ENCODE data around the gene SYNE3.

DNA sequence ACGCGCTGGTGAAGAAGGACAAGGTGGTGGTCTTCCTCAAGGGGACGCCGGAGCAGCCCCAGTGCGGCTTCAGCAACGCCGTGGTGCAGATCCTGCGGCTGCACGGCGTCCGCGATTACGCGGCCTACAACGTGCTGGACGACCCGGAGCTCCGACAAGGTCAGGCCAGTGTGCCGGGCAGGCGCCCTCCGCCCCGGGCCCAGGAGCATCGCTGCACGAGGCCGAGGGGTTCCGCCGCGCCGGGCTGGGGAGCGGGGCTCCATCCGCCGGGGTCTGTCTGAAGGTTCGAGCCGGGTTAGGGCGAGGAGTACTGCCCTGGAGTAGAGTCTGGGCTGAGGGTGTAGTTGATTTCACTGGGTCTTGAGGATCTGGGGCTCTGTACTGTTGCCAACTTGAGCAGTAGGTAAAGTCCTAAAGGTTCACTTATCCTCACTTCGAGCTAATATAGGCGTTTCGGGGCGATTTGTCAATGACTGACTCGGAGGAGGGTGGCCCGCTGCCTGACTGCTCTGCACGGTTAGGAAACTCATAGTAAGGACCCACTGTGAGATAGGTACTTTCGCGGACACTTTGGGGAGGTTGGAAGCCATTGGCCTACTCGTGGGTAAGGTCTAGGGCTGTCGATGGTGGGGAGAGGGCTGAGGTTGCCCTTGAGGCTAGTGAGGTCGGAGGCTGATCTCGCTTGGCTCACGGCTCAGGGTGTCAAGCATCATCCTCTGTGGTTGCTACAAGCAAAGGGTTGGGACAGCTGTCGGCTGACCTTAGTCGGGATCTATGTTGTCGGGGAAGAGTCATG, 19.0 kb upstream of the SYNE3 start:
- TF ChIP-seq POLR2A (IDR thresholded peaks at IDR 0.05), result no peak
- TF ChIP-seq, protein P1, sequence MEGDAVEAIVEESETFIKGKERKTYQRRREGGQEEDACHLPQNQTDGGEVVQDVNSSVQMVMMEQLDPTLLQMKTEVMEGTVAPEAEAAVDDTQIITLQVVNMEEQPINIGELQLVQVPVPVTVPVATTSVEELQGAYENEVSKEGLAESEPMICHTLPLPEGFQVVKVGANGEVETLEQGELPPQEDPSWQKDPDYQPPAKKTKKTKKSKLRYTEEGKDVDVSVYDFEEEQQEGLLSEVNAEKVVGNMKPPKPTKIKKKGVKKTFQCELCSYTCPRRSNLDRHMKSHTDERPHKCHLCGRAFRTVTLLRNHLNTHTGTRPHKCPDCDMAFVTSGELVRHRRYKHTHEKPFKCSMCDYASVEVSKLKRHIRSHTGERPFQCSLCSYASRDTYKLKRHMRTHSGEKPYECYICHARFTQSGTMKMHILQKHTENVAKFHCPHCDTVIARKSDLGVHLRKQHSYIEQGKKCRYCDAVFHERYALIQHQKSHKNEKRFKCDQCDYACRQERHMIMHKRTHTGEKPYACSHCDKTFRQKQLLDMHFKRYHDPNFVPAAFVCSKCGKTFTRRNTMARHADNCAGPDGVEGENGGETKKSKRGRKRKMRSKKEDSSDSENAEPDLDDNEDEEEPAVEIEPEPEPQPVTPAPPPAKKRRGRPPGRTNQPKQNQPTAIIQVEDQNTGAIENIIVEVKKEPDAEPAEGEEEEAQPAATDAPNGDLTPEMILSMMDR (IDR thresholded peaks at IDR 0.05), result no peak
